ENCODE data around the gene METAP1D. TPM values are rescaled to one million over a fixed set of nuclear protein-coding genes. Genes with fewer than 3 reads are reported as not detected.

The METAP1D gene
- total and polyA plus RNA-seq, 11 donors: 2.9 to 7.0 (median 5.3) TPM

GRCh38 chr2:172097557-172098131 lies 97.9 kb downstream of the METAP1D start:
- Histone ChIP-seq H3K4me3 (no peak overlapping the region), H3K27me3 (peaks cover 95 to 100% (median 100%) of the 10 kb centered on the region in 9 donors), H3K9me3 (no peaks in the 10 kb centered on the region), H3K27ac (no peak overlapping the region), H3K36me3 (peaks cover 0 to 3% (median 0%) of the 10 kb centered on the region in 9 donors), H3K4me1 (peaks cover 6 to 83% (median 65%) of the 10 kb centered on the region in 12 donors)
- TF ChIP-seq POLR2A (IDR thresholded peaks at IDR 0.05): no peak
- TF ChIP-seq CTCF (IDR thresholded peaks at IDR 0.05): no peak
- DNase-seq (no peak), ATAC-seq (no peak)
- intact Hi-C loops (cut with DNase I): no loop called here
- 44 to 58% (median 51%) methylated on average over 9 of the region's 9 CpGs for WGBS, 4 donors

GRCh38 chr2:172098287-172098649 lies 98.5 kb downstream of the METAP1D start:
- Histone ChIP-seq H3K36me3 (peaks cover 0 to 3% (median 0%) of the 10 kb centered on the region in 9 donors), H3K4me1 (peaks cover 6 to 89% (median 71%) of the 10 kb centered on the region in 12 donors), H3K9me3 (no peaks in the 10 kb centered on the region), H3K27me3 (peaks cover 94 to 100% (median 100%) of the 10 kb centered on the region in 9 donors), H3K4me3 (no peak overlapping the region), H3K27ac (no peak overlapping the region)
- DNase-seq (no peak), ATAC-seq (no peak)
- intact Hi-C loops (cut with DNase I): no loop called here
- TF ChIP-seq CTCF (IDR thresholded peaks at IDR 0.05) (no peak), POLR2A (IDR thresholded peaks at IDR 0.05) (no peak)
- whole genome bisulfite sequencing, 4 donors: 48 to 65% (median 53%) methylated on average over 1 of the region's 1 CpG

GRCh38 chr2:172098650-172099471 lies 99.1 kb downstream of the METAP1D start:
- intact Hi-C loops (cut with DNase I): no loop called here
- no peaks in the 10 kb centered on the region for H3K9me3 ChIP-seq
- H3K4me1 ChIP-seq: peaks cover 6 to 93% (median 74%) of the 10 kb centered on the region in 12 donors
- H3K4me3 ChIP-seq: peak overlapping the region in 10 of 12 donors; percentile 3 to 51 (median 22)
- peaks cover 0 to 3% (median 0%) of the 10 kb centered on the region in 9 donors for H3K36me3 ChIP-seq
- DNase-seq (peak in 1 of 5 donors; percentile 61), ATAC-seq (peak in 2 of 4 donors; percentile 24 to 64)
- no peak overlapping the region for H3K27ac ChIP-seq
- 6 to 12% (median 8%) methylated on average over 42 to 61 of the region's 61 CpGs for WGBS, 4 donors
- TF ChIP-seq CTCF (IDR thresholded peaks at IDR 0.05) (no peak), POLR2A (IDR thresholded peaks at IDR 0.05) (no peak)
- H3K27me3 ChIP-seq: peaks cover 91 to 100% (median 100%) of the 10 kb centered on the region in 9 donors

GRCh38 chr2:172099472-172100079 lies 99.8 kb downstream of the METAP1D start:
- 3 to 9% (median 6%) methylated on average over 13 of the region's 13 CpGs for WGBS, 4 donors
- Histone ChIP-seq H3K36me3 (peaks cover 0 to 3% (median 0%) of the 10 kb centered on the region in 9 donors), H3K27ac (no peak overlapping the region), H3K9me3 (no peaks in the 10 kb centered on the region), H3K4me3 (peak overlapping the region in 5 of 12 donors; percentile 3 to 51 (median 28)), H3K27me3 (peaks cover 86 to 100% (median 100%) of the 10 kb centered on the region in 9 donors), H3K4me1 (peaks cover 6 to 89% (median 69%) of the 10 kb centered on the region in 12 donors)
- DNase-seq: no peak
- TF ChIP-seq POLR2A (IDR thresholded peaks at IDR 0.05): no peak
- TF ChIP-seq CTCF (IDR thresholded peaks at IDR 0.05): no peak
- intact Hi-C loops (cut with DNase I): loop anchor here (5.0 to 10.0 kb wide), 9 partner anchors 97 to 525 kb away; partner anchors contain the start of gene HAT1 (in 1 of the 10)
- ATAC-seq: no peak
